GM21447 (cell line): ENCODE measurements around the gene RNF181.
A peak's percentile ranks its signal among the peaks of the same experiment; 100 is the strongest.
"Not testable (repeated sequence)": the region's sequence is repeated elsewhere in the genome, so short reads cannot be mapped to it uniquely, and the experiment has no call there.

ENCODE experiments used
- ATAC-seq: cut with Tn5 transposase; IDR thresholded peaks from one replicate; pipeline ENCODE4 v1.9.1; 2021; ENCODE audit not compliant: unreplicated experiment

The RNF181 gene

DNA sequence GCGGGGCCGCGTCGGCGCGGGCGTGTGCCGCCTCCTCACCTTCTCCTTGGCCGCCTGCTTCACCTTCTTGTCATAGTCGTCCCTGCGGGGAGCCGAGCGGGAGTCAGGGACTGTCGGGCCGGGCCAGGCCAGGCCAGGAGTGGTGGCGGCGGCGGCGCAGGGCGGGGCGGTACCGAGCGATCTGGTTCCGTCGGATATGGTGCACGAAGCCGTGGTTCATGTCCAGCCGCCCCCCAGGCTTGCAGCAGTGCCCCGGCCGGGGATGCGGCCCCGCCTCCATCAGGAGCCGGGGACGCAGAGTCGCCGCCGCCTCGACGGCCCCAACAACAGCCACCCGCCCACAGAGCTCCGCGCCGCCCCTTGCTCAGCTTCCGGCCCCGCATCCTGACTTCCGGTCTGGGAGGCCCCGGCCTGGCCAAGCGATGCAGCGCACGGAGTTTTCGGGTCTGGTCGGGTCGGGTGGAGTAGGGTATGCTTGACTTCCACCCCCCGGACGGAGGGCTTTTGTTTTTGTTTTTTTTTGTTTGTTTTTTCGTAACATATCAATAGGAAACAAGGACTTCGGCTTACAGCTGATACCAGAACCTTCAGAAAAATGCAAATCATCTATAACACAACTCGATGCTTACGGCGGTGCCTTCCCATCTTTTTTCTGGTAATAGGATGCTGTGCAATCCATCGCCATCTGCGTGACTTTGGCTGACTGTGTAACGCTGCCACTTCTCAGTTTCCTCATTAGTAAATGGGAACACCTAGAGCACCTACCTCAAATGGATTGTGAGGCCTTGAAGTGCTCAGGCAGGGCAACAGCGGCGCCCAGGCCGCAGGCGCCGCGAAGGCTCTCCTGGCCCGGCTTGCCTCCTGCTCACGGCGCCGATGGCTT lies 16.4 kb downstream of the RNF181 start, which contains the start of gene C2orf68:
Gene C2orf68 (minus strand): TSS at position 362 of the 883 bp plus-strand sequence. CDS start 82 bp downstream, at position 280.
- ATAC-seq = peak; percentile 79

DNA sequence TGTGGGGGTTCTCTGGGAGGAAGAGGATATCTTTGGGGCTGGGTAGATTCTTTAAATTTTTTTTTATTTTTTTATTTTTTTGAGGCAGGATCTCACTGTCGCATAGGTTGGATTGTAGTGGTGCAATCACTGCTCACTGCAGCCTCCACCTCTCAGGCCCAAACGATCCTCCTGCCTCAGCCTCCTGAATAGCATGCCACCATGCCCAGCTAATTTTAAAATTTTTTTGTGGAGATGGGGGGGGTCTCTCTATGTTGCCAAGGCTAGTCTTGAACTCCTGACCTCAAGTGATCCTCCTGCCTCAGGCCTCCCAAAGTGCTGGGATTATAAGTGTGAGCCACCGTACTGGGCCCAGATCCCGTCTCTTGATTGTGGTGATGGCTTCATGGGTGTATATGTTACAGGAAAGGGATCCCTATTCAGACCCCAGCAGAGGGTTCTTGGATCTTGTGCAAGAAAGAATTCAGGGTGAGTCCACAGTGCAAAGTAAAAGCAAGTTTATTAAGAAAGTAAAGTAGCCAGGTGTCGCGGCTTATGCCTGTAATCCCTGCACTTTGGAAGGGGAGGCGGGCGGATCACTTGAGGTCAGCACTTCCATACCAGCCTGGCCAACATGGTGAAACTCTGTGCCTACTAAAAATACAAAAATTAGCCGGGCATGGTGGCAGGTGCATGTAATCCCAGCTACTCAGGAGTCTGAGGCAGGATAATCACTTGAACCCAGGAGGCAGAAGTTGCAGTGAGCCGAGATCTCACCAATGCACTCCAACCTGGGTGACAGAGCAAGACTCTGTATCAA lies 18.4 kb downstream of the RNF181 start:
- no peak for ATAC-seq

DNA sequence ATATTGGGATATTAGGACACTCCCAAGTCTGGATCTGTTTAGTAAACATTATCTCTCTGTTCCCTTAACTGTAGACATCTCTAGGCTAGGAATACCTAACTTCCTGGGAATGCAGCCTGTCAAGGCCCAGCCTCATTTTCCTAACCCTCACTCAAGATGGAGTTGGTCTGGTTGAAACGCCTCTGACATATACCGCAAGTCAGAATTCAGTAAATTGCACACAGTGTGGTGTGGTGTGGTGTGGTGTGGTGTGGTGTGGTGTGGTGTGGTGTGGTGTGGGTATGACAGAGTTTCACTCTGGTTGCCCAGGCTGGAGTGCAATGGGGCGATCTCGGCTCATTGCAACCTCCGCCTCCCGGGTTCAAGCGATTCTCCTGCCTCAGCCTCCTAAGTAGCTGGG lies 19.2 kb downstream of the RNF181 start:
- not testable (repeated sequence) for ATAC-seq

DNA sequence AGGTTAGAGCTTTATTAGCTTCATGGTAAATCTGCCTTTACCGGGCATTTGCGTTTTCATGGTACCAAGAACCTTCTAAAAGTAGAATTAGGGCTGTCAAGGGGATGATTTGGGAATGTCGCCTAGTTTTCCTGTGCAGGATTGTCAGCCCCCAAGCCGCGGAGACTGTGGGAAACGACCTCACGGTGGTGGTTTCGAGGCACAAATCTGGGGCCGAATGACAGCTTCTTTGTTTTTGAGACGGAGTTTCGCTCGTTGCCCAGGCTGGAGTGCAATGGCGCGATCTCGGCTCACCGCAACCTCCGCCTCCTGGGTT lies 19.8 kb downstream of the RNF181 start:
- no peak for ATAC-seq

DNA sequence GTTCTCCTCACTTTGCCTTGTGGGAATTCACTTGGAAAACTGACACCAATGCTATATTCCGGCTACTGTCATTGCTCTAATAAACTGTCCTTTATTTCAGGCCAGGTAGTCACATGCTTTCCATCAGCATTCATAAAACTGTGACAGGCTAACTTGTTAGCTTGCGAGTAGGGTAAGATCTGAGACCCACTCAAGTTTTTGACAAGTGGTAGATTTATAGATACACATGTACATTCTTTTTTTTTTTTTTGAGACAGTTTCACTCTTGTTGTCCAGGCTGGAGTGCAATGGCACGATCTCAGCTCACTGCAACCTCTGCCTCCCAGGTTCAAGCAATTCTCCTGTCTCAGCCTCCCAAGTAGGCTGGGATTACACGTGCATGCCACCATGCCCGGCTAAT lies 22.2 kb downstream of the RNF181 start:
- not testable (repeated sequence) for ATAC-seq

DNA sequence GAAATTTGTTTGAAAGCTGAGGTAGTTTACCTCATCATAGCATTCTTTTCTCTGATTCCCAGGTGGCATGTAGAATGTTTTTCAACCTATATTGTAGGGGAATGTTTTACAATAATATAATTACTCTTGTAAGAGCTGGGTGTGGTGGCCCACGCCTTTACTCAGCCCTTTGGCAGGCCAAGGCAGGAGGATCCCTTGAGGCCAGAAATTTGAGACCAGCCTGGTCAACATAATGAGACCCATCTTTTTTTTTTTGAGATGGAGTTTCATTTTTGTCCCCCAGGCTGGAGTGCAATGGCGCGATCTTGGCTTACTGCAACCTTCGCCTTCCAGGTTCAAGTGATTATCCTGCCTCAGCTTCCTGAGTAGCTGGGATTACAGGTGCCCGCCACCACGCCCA lies 24.1 kb downstream of the RNF181 start:
- ATAC-seq = no peak

DNA sequence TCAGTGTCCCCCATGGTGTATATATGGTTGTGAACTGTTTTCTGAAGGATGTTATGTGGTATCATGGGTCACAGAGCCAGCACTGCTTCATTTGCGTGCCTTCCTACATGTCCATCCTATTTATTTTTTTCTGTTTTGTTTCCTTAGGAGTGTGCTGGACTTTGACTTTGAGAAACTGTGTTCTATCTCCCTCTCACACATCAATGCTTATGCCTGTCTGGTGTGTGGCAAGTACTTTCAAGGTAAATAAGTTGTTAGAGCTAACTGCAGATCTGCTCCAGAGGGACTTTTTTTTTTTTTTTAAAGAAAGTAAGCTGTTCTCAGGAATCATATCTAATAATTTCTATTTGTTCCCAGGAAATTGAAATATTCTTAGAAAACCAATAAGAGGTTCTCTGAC lies 25.8 kb downstream of the RNF181 start:
- ATAC-seq = no peak

DNA sequence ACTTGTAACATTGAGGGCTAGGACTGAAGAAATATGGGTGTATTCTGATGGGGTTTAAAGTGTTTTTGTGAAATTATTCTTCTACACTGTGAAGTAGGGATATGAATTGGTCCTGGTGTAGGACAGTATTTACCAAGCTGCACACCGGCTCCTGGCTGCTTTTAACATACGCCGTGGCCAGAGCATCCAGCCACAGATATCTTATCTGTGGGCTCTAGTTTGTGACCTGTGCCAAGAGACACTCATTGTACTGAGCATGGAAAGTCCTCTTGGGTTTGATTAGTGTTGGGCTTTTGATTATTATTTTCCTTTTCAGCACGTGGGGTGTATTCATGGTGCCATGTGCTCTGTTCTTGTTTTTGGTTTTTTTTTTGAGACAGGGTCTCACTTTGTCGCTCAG lies 28.4 kb downstream of the RNF181 start:
- ATAC-seq = no peak

DNA sequence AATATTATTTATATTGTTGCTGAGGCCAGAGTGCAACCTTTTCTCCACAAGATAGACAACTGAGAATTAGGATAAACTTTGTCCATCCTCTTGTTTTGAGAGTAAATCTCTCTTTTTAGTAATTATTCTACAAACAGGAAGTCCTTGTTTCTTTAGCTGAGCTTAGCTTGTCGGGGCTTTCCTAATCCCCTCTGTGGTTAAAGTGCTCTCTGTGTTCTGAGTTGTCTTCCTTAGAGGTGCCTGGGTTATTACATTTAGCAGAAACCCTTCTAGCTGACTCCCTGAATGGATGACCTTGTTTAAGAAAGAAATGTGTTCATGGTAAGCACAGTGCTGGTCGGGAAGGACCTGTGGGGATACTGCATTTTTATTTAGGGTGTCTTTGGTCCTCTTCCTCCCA lies 33.1 kb downstream of the RNF181 start:
- no peak for ATAC-seq

DNA sequence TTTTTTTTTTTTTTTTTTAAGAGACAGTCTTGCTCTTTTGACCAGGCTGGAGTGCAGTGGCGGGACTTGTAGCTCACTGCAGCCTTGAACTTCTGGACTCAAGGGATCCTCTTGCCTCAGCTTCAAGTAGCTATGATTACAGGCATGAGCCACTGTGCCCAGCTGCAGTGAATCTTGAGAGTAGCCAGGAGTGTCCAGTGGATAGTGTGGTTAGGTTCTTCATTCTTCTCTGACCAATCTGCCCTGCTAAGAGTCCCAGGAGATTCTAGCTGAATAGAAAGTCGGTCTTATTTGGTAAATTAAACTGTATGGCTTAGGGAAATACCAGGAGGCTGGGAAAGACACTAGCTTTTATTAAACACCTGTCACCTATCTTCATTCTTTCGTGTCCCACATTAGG lies 35.8 kb downstream of the RNF181 start:
- no peak for ATAC-seq

DNA sequence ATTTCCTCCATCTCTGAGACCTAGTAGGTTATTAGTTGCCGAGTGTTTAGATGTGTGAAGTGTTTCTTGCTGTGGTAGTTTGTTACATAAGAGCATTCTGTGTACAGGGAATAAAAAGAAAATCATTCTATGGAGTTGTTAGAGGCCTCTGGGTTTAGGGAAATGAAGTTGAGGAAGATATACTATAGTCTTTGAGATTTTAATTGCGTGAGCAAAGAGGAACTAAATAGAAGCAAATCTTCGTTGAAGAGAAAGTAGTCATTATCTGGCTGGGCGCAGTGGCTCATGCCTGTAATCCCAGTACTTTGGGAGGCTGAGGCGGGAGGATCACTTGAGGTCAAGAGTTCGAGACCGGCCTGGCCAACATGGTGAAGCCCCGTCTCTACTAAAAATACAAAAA lies 39.5 kb downstream of the RNF181 start:
- no peak for ATAC-seq

DNA sequence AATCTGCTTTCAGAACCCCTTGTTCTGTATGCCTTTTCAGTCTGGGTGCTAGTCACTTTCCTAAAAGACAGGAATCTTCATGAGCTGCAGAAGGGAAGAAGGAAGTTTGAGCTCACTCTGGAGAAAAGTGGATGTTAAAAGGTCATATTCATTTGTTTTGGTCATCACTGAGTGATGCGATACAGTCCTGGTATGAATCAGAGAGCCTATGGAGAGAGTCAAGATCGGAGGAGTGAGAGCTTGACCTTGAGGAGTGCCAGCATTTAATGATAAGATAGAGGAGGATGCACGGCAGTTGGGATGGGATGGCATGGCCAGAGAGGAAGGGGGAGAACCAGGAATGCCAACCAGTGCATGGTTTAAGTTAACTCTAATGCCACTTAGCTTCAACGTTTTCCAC lies 40.1 kb downstream of the RNF181 start:
- no peak for ATAC-seq

DNA sequence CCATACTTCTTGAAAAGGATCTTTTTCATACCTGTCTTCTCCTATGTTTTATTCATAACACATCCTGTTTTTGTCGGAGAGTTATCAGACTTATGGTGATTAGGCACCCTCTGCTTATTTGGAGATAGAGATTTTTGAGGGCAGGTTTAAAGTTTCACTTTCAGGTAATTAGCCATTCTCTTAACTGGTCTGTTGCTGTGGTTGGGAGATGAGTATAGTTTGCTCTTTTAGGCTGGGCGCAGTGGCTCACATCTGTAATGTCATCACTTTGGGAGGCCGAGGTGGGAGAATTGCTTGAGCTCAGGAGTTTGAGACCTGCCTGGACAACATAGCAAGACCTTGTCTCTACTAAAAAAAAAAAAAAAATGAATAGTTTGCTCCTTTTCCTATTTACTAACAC lies 47.2 kb downstream of the RNF181 start:
- peak; percentile 50 for ATAC-seq

DNA sequence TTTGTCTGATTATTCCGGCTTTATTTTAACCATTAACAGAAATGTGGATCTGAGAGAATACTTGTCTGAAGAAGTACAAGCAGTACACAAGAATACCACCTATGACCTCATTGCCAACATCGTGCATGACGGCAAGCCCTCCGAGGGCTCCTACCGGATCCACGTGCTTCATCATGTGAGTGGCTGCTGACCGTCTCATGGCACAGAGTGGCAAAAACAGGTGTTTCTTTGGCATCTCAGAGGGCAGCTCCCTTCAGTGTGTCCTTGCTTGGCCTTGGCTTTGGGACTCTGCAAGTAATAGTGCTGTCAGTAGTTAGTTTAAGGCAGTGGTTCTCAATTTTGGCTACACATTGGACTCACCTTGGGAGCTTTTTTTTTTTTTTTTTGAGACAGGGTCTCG lies 49.4 kb downstream of the RNF181 start:
- no peak for ATAC-seq

DNA sequence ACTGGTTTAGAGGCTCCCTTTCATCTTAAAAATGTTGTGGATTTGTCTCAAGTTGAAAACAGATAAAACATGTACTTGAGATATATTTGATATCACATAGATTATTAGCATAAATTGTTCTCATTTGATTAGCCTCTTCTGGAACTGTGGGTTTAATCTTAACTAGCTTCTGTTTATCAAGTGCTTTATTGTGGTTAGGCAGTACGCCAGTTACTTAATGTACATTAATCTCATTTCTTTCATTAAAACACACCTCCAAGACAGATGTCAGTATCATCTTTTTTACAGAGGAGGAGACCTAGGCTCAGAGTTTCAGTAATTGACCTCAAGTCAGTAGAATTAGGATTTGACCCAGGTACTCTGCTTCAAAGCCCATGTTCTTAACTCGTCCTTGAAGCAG lies 50.6 kb downstream of the RNF181 start:
- ATAC-seq = no peak
